ENCODE data around the gene ADO.

- TF ChIP-seq CTCF (IDR thresholded peaks at IDR 0.05 in 8 of 11, conservative IDR thresholded peaks at IDR 0.05 in 3 of 11), result no peak
- TF ChIP-seq POLR2A (IDR thresholded peaks at IDR 0.05), result no peak
Measured at GRCh38 chr10:62816076-62816330, 11.5 kb downstream of the ADO start.
